Testis (tissue), 2 donors: ENCODE data around the gene DYNC1I1.

Source experiments
- CTCF ChIP-seq, 3 experiments: fragments of 450-650 bp in 2 of 3; fragments of 200-600 bp in 1 of 3; sonication (generic) in 1 of 3; IDR thresholded peaks; one replicate each; pipeline ENCODE4 v1.5.1; 2016 to 2019; ENCODE audit warnings: antibody characterized with exemption in 3 of 3, mild to moderate bottlenecking in 2 of 3, moderate library complexity in 1 of 3
- POLR2A ChIP-seq: fragments of 450-650 bp; IDR thresholded peaks from one replicate; pipeline ENCODE4 v1.6.1; 2017; ENCODE audit warnings: antibody characterized with exemption, mild to moderate bottlenecking, moderate library complexity

- TF ChIP-seq CTCF (IDR thresholded peaks at IDR 0.05) (no peak), POLR2A (no peak)
Measured at GRCh38 chr7:95989301-95989700, 216.9 kb downstream of the DYNC1I1 start.
